HepG2 (cell line): ENCODE data around the gene GASK1A. TPM values are rescaled to one million over a fixed set of nuclear protein-coding genes. Genes with fewer than 3 reads are reported as not detected.

Experiments
- ATAC-seq: fragments of 200-7000 bp; cut with Tn5 transposase; 3 replicates; pipeline ENCODE4 v1.9.1; 2020; ENCODE audit warnings: mild to moderate bottlenecking, moderate library complexity
- BruUV-seq: library from RNA; stranded (reverse); fragments of 400-500 nt; replicated peaks from 2 replicates; lab custom pipeline; 2021; lab: Mats Ljungman, UMichigan
- CTCF ChIA-PET: fragments of 300-600 bp; formaldehyde crosslinking; extraction: SDS; loops from one replicate; lab custom pipeline; 2021; ENCODE audit warnings: low total read pairs, inconsistent platforms, low intra/inter-chr PET ratio; lab: Yijun Ruan, JAX
- POLR2A ChIA-PET: fragments of 350-600 bp; sonication (Branson Sonifier 250); formaldehyde crosslinking; loops from one replicate; lab custom pipeline; 2020; ENCODE audit warnings: antibody characterized with exemption, inconsistent platforms; lab: Yijun Ruan, JAX
- DNase-seq: peaks from one replicate; pipeline ENCODE4 v3.0.0-alpha.2; 2015; ENCODE audit warnings: low spot score
- FAIRE-seq: peaks from 3 replicates; lab custom pipeline; 2011; peaks lifted over from hg19 to GRCh38; lab: Jason Lieb, UNC
- H2AFZ ChIP-seq: one replicate; pipeline ENCODE4 v1.6.1; 2011; ENCODE audit warnings: low read length, inconsistent platforms
- H3K27ac ChIP-seq: fragments of 300-600 bp; 3 replicates; pipeline ENCODE4 v1.8.0; 2011; ENCODE audit warnings: mixed run types, mild to moderate bottlenecking, mixed read lengths, low read length, inconsistent platforms; ENCODE audit not compliant: insufficient read depth; ENCODE audit errors: extremely low read length
- H3K27me3 ChIP-seq, 2 experiments: fragments of 200-600 bp in 1 of 2; 2 replicates in 1 of 2; 3 replicates in 1 of 2; pipeline versions ENCODE4 v1.6.0 to v1.8.0; 2011; ENCODE audit warnings: low read length in 2 of 2, mild to moderate bottlenecking in 2 of 2, moderate library complexity in 2 of 2, inconsistent platforms in 1 of 2; ENCODE audit not compliant: insufficient read depth in 2 of 2, control insufficient read depth in 1 of 2
- H3K36me3 ChIP-seq, 2 experiments: fragments of 200-600 bp in 1 of 2; replicated peaks in 1 of 2; 2 replicates in 1 of 2; 3 replicates in 1 of 2; pipeline versions ENCODE4 v1.5.1 to v1.8.0; 2011; ENCODE audit warnings: low read length in 2 of 2, inconsistent platforms in 1 of 2; ENCODE audit not compliant: insufficient read depth in 2 of 2, control insufficient read depth in 1 of 2
- H3K4me1 ChIP-seq: 2 replicates; pipeline ENCODE4 v1.5.1; 2012; ENCODE audit warnings: low read length, inconsistent platforms; ENCODE audit not compliant: insufficient read depth
- H3K4me2 ChIP-seq: 2 replicates; pipeline ENCODE4 v1.6.0; 2011; ENCODE audit warnings: low read depth, low read length, inconsistent platforms
- H3K4me3 ChIP-seq, 3 experiments: fragments of 200-600 bp in 1 of 3; sonication (generic), shearing (Covaris generic) in 1 of 3; replicated peaks in 1 of 3; 2 replicates each; pipeline ENCODE4 v1.5.1; 2011 to 2016; ENCODE audit warnings: low read length in 3 of 3, inconsistent platforms in 2 of 3, low read depth in 2 of 3, mild to moderate bottlenecking in 2 of 3, control low read depth in 1 of 3, mixed read lengths in 1 of 3; ENCODE audit not compliant: insufficient read depth in 1 of 3
- H3K79me2 ChIP-seq: one replicate; pipeline ENCODE4 v1.6.1; 2011; ENCODE audit warnings: low read length, inconsistent platforms; ENCODE audit not compliant: insufficient read depth
- H3K9ac ChIP-seq: 2 replicates; pipeline ENCODE4 v1.6.0; 2011; ENCODE audit warnings: mild to moderate bottlenecking, low read depth, low read length, inconsistent platforms; ENCODE audit not compliant: insufficient read depth
- H3K9me3 ChIP-seq: 2 replicates; pipeline ENCODE4 v1.5.1; 2012; ENCODE audit warnings: mild to moderate bottlenecking, low read length
- H4K20me1 ChIP-seq: 2 replicates; pipeline ENCODE4 v1.6.0; 2011; ENCODE audit warnings: inconsistent platforms, mild to moderate bottlenecking, low read length, moderate library complexity; ENCODE audit not compliant: insufficient read depth
- CSRNP2 ChIP-seq: sonication (generic); formaldehyde crosslinking; conservative IDR thresholded peaks from 2 replicates; pipeline ENCODE4 v1.8.0; 2022; ENCODE audit warnings: low read depth, missing genetic modification reagents
- REXO4 ChIP-seq: sonication (generic); formaldehyde crosslinking; IDR thresholded peaks from 2 replicates; pipeline ENCODE4 v1.8.0; 2022; ENCODE audit warnings: missing genetic modification reagents, mild to moderate bottlenecking, borderline replicate concordance
- SATB2 ChIP-seq: sonication (generic); formaldehyde crosslinking; IDR thresholded peaks from 2 replicates; pipeline ENCODE4 v1.5.0; 2020; ENCODE audit warnings: missing genetic modification reagents
- YEATS2 ChIP-seq: sonication (generic); formaldehyde crosslinking; IDR thresholded peaks from 2 replicates; pipeline ENCODE4 v1.4.0; 2020; ENCODE audit warnings: missing genetic modification reagents, borderline replicate concordance
- WGBS: methylation state at CpG from one replicate; pipeline ENCODE4 v1.1.6; 2017; ENCODE audit warnings: low lambda C conversion rate; 5-methylcytosine and 5-hydroxymethylcytosine counted together
- in situ Hi-C: cut with HindIII; loops from 2 replicates; pipeline ENCODE4 v1.10.0; 2017; ENCODE audit warnings: low pct_unique_long_range_greater_than_20kb; ENCODE audit not compliant: extremely low pct_ligation_motif_present
- intact Hi-C: fragments of 100-400 bp; cut with micrococcal nuclease; formaldehyde crosslinking; loops from one replicate; pipeline ENCODE4 v1.10.0; 2022; ENCODE audit not compliant: unreplicated experiment
- polyA plus RNA-seq, 8 experiments: library from polyadenylated mRNA; depleted of rRNA in 3 of 8; stranded (reverse) in 7 of 8; unstranded in 1 of 8; fragments of >200 nt; fragmentation: Illumina TruSeq in 4 of 8; extraction: Trizol in 4 of 8; gene quantifications; 2 replicates each; pipeline versions ENCODE4 v1.2.1 to v1.2.3, GENCODE V29; 2011 to 2016; ENCODE audit warnings: low read depth in 4 of 8, missing spikeins in 1 of 8, mixed read lengths in 1 of 8; ENCODE audit not compliant: insufficient read depth in 1 of 8
- total RNA-seq, 5 experiments: library from RNA; depleted of rRNA; stranded (reverse); fragments of >200 nt; fragmentation: Illumina TruSeq; extraction: Trizol; gene quantifications; 2 replicates each; pipeline ENCODE4 v1.2.3, GENCODE V29; 2016; ENCODE audit warnings: low read depth in 1 of 5

Gene GASK1A
- total and polyA plus RNA-seq, 2 of the 13 experiments (the other 11 are each of a cell fraction or from before 2014, with no cell fraction given), result not detected

- no peaks in the 10 kb centered on the region for H3K79me2 ChIP-seq
- no peak overlapping the region for H3K27ac ChIP-seq
- H3K9ac ChIP-seq, result no peak overlapping the region
- H3K36me3 ChIP-seq, result no peaks in the 10 kb centered on the region
- H3K27me3 ChIP-seq, result no peaks in the 10 kb centered on the region
- DNase-seq, result no peak
- H3K4me3 ChIP-seq, result no peak overlapping the region
- ATAC-seq, result no peak
- no peaks in the 10 kb centered on the region for H4K20me1 ChIP-seq
- ChIA-PET POLR2A (no interaction called here), CTCF (no interaction called here)
- WGBS, result 92% methylated on average over 5 of the region's 5 CpGs
- no peak for TF ChIP-seq YEATS2 (CRISPR knock-in tag)
- intact Hi-C loops, result no loop called here
- H2AFZ ChIP-seq, result no peak overlapping the region
- H3K9me3 ChIP-seq, result no peaks in the 10 kb centered on the region
- H3K4me1 ChIP-seq, result peaks cover 8% of the 10 kb centered on the region
- H3K4me2 ChIP-seq, result no peak overlapping the region
- in situ Hi-C loops, result no loop called here
- no peak for FAIRE-seq
- BruUV-seq, result no TSS peak
These were observed 116.3 kb downstream of the GASK1A start for GRCh38 chr3:43095370-43095769.

GRCh38 chr3:43096761-43097160 is 117.7 kb downstream of the GASK1A start:
- BruUV-seq, result no TSS peak
- H3K27ac ChIP-seq, result no peak overlapping the region
- no peaks in the 10 kb centered on the region for H3K79me2 ChIP-seq
- H3K9ac ChIP-seq, result no peak overlapping the region
- POLR2A ChIA-PET, result interaction anchor here (0.7 kb wide), 1 partner anchor 9 kb away, joined by 3 read pairs; the partner anchor contains the start of gene POMGNT2
- no peaks in the 10 kb centered on the region for H3K27me3 ChIP-seq
- no peaks in the 10 kb centered on the region for H3K36me3 ChIP-seq
- H3K4me3 ChIP-seq, result no peak overlapping the region
- no peaks in the 10 kb centered on the region for H3K9me3 ChIP-seq
- FAIRE-seq (no peak), ATAC-seq (no peak), DNase-seq (no peak)
- no peaks in the 10 kb centered on the region for H4K20me1 ChIP-seq
- in situ Hi-C loops, result no loop called here
- H3K4me2 ChIP-seq, result no peak overlapping the region
- intact Hi-C loops, result no loop called here
- peaks cover 8% of the 10 kb centered on the region for H3K4me1 ChIP-seq
- TF ChIP-seq CSRNP2 (CRISPR knock-in tag) (no peak), REXO4 (CRISPR knock-in tag) (no peak), SATB2 (CRISPR knock-in tag) (no peak)
- 92% methylated on average over 3 of the region's 3 CpGs for WGBS
- CTCF ChIA-PET, result no interaction called here
- H2AFZ ChIP-seq, result no peak overlapping the region
